ENCODE results near the gene WWOX.

Gene WWOX

DNA sequence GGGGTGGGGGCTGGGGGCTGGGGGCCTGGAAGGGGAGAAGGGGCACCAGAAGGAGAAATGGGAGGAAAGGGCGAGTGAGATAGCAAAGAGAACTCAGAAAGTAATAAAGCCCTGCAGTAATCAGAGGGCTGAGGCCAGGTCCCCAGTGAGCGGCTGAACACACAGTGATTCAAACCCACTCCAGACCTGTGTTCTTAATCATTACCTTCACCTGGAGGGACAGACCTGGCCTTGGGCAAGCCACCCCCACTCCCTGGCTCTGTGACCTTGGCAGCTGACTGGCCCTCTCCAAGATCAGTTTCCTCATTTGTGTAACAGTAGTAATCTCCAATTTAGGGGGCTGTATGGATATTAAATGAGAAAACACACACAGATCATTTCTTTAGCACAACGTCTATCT lies 150.4 kb downstream of the WWOX start:
- H3K4me3 ChIP-seq (ENCODE audit: low read length): no peak overlapping the region
- TF ChIP-seq ZNF274 (IDR thresholded peaks at IDR 0.05; ENCODE audit: low read depth, low read length): no peak

DNA sequence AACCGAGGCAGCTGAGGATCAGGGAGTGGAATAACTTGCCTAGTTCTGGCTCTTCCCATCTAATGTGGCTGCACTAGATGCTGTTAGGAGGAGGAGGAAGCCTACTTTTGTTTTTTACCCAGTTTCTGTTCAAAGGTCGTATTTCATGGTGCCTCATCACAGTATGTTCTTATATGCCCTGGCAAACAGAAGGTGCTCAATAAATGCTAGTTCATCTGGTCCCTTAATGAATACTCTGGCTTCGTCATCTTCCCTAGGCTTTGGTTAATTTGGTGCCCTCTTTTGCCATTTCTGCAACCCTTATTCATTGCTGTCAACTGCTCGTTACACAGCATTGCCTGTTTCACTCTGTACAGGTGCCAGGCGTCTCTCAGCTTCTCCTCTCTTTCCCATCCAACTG lies 151.7 kb downstream of the WWOX start:
- no peak for TF ChIP-seq ZNF274 (IDR thresholded peaks at IDR 0.05; ENCODE audit: low read depth, low read length)
- no peak overlapping the region for H3K4me3 ChIP-seq (ENCODE audit: low read length)

DNA sequence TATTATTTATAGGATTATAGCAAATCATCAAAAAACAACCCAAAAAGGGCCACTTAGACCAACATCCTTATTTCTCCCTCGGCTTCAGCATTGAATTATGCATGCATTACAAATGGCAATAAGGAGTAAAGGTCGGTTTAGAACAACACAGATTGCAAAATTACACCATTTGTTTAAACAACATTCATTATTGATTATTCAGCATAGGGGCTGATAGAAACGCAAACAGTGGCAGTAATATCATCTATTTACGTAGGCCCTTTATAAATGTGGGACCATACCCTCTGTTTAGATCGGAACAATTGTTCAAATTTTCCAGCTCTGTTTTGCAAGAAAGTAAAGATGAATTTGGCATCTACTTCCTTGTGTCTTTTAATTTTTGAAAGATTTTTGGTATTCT lies 153.3 kb downstream of the WWOX start:
- no peak overlapping the region for H3K4me3 ChIP-seq (ENCODE audit: low read length)
- no peak for TF ChIP-seq ZNF274 (IDR thresholded peaks at IDR 0.05; ENCODE audit: low read depth, low read length)

DNA sequence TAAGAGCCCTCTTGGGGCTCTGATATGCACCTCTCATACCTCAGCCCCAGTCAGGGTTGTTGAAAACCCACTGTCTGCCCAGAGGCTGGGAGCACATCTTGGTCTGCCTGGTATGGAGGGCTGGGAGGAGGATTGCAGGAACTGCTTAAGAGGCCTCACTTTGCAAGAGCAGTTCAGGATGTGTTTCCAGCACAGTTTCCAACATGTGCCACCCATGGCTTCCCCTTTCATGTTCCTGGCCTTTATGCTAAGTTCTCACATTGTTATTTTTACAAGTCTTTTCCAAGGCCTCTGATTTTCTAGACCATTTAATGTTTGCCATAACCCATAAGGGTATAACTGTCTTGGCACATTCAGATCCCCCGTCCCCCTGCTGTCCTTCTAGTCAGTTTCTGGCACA lies 155.4 kb downstream of the WWOX start:
- no peak overlapping the region for H3K4me3 ChIP-seq (ENCODE audit: low read length)
- TF ChIP-seq ZNF274 (IDR thresholded peaks at IDR 0.05; ENCODE audit: low read depth, low read length): no peak

DNA sequence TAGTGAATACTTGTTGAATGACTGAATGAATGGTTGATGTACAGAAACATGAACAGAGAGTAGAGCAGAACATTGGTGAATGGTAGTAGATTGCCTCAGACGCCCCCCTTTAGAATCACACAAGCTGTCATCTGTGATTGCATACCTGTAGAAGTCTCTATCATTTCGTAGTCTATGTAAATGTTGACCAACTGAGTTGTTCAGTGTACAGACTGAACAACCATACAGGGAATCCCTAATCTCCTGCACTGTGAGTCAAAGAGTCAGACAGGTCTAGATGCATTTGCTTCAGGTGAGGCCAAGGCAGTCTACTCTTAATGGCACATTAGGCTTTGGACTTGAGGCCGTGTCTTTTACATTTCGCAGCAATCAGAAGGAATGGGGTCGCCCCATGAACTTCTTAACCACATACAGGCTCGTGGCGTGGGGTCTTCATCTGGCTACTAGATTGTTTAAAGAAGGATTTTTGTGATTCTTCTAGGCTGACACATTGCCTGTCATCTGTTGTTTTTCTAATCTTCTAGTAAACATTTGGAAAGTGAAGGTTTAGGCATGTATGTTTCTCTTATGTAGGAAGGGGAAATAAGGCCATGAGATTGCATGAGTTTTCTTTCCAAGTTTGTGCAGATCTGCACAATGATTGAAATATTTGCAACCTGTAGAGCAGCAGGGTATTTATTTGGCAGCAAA lies 157.4 kb downstream of the WWOX start:
- H3K4me3 ChIP-seq (ENCODE audit: low read length): no peak overlapping the region
- TF ChIP-seq ZNF274 (IDR thresholded peaks at IDR 0.05; ENCODE audit: low read depth, low read length): no peak

DNA sequence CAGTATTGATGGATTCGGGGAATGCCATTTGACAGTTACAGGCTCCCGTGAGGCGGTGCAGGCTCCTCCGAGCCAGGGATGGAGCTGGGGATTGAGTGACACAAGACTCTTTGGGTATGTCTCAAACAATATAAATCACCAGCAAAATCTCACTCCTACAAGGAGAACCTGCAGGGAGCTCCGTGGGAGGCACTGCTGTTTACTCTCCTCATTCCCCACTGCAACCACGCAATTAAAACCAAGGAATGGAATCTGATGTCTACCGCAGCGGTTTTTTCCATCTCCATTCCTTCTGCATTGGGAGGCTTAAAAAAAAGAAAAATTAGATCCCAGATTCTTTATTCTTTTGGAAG lies 157.9 kb downstream of the WWOX start:
- no peak overlapping the region for H3K4me3 ChIP-seq (ENCODE audit: low read length)
- no peak for TF ChIP-seq ZNF274 (IDR thresholded peaks at IDR 0.05; ENCODE audit: low read depth, low read length)

DNA sequence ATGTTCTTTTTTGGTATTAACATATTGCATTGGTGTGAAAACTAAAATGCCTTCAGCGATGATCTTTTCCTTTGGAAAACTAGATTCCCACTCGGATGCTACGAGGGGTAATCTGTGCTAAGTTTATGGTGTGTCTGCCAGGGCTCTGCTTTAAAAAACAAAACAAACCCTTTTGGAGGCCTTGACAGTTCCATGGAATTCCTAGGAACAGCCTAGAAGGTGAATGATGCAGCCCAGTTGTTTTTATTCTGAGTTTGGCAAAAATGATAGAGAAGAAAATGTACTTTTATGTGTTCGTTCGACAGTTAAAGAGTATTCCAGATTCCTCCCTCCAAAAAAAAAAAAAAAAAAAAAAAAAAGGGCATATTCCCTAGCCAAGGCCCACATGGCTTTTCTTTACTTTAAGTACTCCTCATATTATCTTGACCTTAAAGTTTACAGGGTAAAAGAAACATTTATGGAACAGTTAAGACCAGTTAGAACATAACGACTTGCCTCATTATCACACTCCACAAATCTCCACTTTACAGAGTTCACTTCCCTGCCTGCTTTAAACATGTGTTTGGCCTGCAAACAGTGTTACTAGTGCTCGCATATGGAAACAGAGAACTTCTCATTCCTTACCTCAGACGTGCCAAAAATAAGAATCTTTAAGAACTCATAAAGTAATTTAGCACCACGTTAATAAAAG lies 159.1 kb downstream of the WWOX start:
- no peak for TF ChIP-seq ZNF274 (IDR thresholded peaks at IDR 0.05; ENCODE audit: low read depth, low read length)
- no peak overlapping the region for H3K4me3 ChIP-seq (ENCODE audit: low read length)

DNA sequence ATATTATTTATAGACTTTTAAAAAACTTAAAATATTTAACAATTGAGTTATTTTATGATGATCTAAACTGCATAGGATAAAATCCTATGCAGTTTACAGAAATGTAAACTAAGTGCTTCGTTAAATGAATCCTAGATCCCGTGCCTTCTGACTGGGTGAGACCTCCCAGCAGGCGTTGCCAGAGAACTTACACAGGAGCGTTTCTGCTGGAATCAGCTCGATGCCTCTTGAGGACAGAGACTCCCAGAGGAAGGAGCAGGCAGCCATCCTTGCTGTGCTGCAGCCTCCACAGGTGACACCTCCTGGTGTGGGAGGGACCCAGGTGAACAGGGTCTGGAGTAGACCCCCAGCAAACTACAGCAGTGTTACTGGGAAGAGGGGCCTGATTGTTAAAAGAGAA lies 160.4 kb downstream of the WWOX start:
- H3K4me3 ChIP-seq (ENCODE audit: low read length): no peak overlapping the region
- no peak for TF ChIP-seq ZNF274 (IDR thresholded peaks at IDR 0.05; ENCODE audit: low read depth, low read length)

DNA sequence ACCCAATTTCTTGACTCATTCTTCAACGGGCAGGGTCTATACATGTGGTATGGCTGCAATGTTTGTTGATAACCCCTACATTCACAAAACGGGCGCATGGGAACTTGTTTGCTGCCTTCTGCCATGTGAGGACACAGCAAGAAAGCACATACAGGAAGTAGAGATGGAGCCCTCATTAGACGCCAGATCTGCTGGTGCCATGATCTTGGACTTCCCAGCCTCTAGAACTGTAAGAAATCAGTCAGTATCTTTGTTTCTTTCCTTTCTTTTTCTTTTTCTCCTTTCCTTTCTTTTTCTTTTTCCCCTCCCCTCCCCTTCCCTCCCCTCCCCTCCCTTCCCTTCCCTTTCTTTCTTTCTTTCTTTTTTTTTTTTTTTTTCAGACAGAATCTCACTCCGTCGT lies 165.2 kb downstream of the WWOX start:
- H3K4me3 ChIP-seq (ENCODE audit: low read length): no peak overlapping the region
- TF ChIP-seq ZNF274 (IDR thresholded peaks at IDR 0.05; ENCODE audit: low read depth, low read length): no peak

DNA sequence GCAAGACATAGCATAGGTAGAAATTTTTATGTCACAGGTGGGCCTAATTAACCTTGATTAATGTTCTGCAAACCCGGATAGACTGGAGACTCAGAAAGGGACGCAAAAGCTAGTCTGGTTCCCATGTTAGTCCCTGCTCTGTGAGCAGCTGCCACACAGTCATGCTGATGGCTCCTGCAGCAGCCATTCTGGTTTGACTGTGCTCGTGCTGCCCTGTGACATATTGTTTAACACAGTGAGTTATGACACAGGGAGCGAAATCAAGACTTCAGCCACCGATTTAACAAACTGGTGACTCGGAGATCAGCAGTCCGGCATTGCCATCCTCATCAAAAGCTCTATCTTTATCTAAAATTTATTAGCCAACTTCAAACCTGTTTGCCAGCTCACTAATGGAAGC lies 169.8 kb downstream of the WWOX start:
- no peak overlapping the region for H3K4me3 ChIP-seq (ENCODE audit: low read length)
- no peak for TF ChIP-seq ZNF274 (IDR thresholded peaks at IDR 0.05; ENCODE audit: low read depth, low read length)

DNA sequence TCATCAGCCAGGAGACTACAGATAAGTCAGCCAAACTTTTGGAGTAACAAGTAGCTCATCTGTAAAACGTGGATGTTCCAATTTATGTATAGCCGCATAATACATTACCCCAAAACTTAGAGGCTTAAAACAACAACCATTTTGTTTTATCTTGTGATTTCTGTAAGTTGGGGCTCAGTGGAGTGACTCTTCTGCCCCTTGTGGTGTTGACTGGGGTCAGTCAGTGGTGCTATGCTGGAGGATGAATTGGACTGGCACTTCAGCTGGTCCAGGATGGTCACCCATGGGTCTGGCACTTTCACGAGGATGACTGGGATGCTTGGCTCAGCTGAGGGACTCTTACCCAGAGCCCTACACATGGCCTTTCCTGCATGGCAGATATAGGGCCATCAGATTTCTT lies 172.5 kb downstream of the WWOX start:
- no peak overlapping the region for H3K4me3 ChIP-seq (ENCODE audit: low read length)
- TF ChIP-seq ZNF274 (IDR thresholded peaks at IDR 0.05; ENCODE audit: low read depth, low read length): no peak

DNA sequence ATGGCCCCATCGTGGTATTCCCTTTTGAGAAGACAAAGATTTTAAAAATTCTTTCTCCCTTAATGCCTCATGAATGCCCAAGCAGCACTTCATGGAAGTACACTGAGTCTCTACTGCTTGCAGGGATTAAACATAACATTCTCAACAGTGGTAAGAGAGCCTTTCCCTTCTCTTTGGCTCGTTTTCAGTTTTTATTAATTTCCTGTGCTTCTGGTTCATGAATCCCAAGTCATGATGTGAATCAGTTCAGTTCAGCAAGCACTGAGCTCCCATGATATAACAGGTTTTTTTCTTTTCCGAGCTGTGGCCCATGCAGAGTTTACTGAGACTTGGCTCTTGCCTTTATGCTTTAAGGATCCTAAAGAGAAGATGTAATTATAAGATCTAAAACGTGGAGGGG lies 175.3 kb downstream of the WWOX start:
- TF ChIP-seq ZNF274 (IDR thresholded peaks at IDR 0.05; ENCODE audit: low read depth, low read length): no peak
- H3K4me3 ChIP-seq (ENCODE audit: low read length): no peak overlapping the region

DNA sequence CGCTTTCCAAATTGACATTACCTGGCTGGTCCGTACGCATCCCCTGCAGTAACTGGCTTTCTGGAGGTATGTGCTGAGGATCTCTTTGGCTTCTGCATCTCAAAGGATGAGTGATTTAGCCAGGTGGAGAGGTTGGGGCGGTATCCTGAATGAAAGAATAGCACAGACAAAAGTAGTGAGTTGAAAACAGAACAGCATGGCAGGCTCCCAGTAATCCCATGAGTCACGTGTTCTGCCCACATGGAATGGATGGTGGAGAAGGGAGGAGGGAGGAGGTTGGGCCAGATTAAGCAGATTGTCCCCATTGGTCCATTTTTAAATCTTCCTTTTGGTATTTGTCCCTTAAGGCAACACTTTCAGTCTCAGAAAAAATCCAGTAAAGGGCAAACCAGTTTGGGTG lies 176.0 kb downstream of the WWOX start:
- TF ChIP-seq ZNF274 (IDR thresholded peaks at IDR 0.05; ENCODE audit: low read depth, low read length): no peak
- H3K4me3 ChIP-seq (ENCODE audit: low read length): no peak overlapping the region

DNA sequence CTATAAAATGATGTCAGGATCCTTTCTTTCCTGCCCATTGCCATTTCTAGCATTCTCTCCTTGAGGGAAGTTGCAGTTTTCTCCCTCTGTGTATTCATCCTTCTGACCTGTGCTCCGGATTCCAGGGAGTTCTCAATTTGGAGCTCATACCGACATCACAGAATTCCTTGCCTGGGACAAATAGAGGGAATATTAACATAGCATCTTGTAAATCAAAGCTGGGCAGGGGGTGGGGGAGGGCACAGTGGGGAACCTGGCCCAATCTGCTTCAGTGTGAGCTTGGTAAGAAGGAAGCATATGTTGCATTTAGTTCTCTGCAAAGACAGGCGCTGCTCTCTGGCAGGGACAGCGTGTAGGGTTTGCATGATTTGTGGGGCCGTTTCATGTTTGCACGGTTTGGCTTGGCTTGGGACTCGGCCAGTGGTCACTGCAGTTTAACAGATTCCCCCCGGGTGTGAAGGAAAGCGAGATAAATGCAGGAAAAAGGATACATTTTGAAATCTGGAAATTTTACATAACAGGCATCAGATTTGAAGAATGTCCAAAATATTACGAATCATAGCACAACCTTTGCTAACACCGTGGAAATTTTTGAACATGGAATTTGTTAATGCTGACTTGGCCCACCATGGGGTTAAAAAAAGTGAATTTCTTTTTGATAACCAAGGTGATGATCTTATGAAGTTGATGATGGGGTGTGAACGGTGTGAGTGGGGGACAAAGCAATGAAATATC lies 178.0 kb downstream of the WWOX start:
- no peak overlapping the region for H3K4me3 ChIP-seq (ENCODE audit: low read length)
- TF ChIP-seq ZNF274 (IDR thresholded peaks at IDR 0.05; ENCODE audit: low read depth, low read length): no peak

DNA sequence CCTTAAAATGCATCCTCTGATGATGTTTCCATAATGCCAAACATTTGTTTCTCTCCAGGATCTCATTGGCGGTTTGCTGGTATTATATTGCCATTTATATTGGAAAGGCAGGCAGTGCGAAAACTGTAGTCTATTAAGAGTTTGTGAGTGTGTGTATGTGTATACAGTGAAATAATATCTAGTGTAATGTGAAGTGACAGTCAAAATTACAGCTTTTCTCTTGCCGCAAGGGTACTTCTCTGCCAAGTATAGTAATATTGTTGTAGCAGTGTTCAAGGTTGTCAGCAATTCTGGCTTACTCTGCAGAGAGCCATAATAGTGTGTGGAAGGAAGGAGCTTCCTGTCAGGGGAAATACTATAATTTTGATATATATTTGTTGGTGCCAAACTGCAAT lies 178.6 kb downstream of the WWOX start:
- no peak for TF ChIP-seq ZNF274 (IDR thresholded peaks at IDR 0.05; ENCODE audit: low read depth, low read length)
- no peak overlapping the region for H3K4me3 ChIP-seq (ENCODE audit: low read length)

Data from GM08714 (cell line).